ENCODE measurements around the gene ALPK3. TPM values are rescaled to one million over a fixed set of nuclear protein-coding genes. Genes with fewer than 3 reads are reported as not detected.

ALPK3 gene
- total and polyA plus RNA-seq, 9 of the 15 experiments (the other 6 are each of a cell fraction or from before 2014, with no cell fraction given): 0.04 to 1.0 (median 0.07) TPM; not detected in 2

DNA sequence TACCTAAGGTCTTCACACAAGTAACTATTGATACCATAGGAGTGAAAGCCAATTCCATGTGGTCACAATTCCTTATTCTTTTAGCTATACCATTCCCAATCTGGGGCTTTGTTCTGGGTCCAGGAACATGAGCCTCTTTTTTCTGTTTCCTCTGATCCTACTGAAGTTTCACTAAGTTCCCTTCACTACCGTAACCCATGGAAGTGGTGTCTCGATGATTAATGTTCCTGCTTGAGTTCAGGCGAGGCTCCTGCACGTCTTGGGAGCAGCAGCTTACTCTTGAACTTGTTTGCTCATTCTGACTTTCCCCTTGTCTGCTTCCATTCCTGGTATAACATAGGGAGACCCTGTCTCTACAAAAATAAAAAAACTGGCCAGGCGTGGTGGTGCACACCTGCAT is 45.1 kb upstream of the ALPK3 start:
- POLR2A ChIA-PET: interaction anchor here (0.6 to 1.1 kb wide), 4 partner anchors 13 to 201 kb away, joined by 3 to 5 read pairs (median 3); no protein-coding TSS in a partner anchor
- Histone ChIP-seq H3K9ac (ENCODE audit: insufficient read depth in 1 of 2, low read depth in 2 of 2, low read length in 2 of 2) (no peak overlapping the region), H3K79me2 (ENCODE audit: control insufficient read depth, insufficient read depth, low read length) (peaks cover 30% of the 10 kb centered on the region; the same call in 2 of the 3 replicates), H3K4me2 (ENCODE audit: insufficient read depth, low read length) (no peak overlapping the region), H3K9me1 (ENCODE audit: control insufficient read depth, insufficient read depth, low read length) (no peaks in the 10 kb centered on the region), H3K27ac (ENCODE audit: extremely low read depth, low read depth, low read length) (no peak overlapping the region), H3K4me1 (replicated peaks in 1 of 2; ENCODE audit: control insufficient read depth in 2 of 2, insufficient read depth in 2 of 2, low read length in 2 of 2) (no peaks in the 10 kb centered on the region), H3K27me3 (ENCODE audit: control insufficient read depth in 2 of 2, insufficient read depth in 2 of 2, low read length in 2 of 2) (no peaks in the 10 kb centered on the region), H3K9me3 (replicated peaks; ENCODE audit: control insufficient read depth, insufficient read depth, low read depth, low read length) (no peaks in the 10 kb centered on the region), H2AFZ (ENCODE audit: low read depth, low read length) (no peak overlapping the region), H3K4me3 (no peak overlapping the region), H4K20me1 (replicated peaks; ENCODE audit: control insufficient read depth, insufficient read depth, low read length) (peaks cover 5% of the 10 kb centered on the region; the same call in 1 of the 2 replicates), H3K36me3 (ENCODE audit: control insufficient read depth, insufficient read depth, low read length) (peaks cover 56% of the 10 kb centered on the region; the same call in 2 of the 3 replicates)
- in situ Hi-C loops (cut with MboI) (no loop called here), intact Hi-C loops (cut with micrococcal nuclease) (no loop called here)
- FAIRE-seq: peak; percentile 40
- WGBS (ENCODE audit: insufficient coverage, low coverage, missing lambda C conversion rate): 69% methylated on average over 5 of the region's 5 CpGs
- ATAC-seq: no peak
- TF ChIP-seq, protein P1, sequence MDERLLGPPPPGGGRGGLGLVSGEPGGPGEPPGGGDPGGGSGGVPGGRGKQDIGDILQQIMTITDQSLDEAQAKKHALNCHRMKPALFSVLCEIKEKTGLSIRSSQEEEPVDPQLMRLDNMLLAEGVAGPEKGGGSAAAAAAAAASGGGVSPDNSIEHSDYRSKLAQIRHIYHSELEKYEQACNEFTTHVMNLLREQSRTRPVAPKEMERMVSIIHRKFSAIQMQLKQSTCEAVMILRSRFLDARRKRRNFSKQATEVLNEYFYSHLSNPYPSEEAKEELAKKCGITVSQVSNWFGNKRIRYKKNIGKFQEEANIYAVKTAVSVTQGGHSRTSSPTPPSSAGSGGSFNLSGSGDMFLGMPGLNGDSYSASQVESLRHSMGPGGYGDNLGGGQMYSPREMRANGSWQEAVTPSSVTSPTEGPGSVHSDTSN (CRISPR knock-in tag; IDR thresholded peaks at IDR 0.05; ENCODE audit: low read depth): no peak
- TF ChIP-seq, protein P1 (tag; conservative IDR thresholded peaks at IDR 0.05; ENCODE audit: low read depth): peak; percentile 53; the same call in 1 of the 2 replicates
- TF ChIP-seq NONO (IDR thresholded peaks at IDR 0.05; ENCODE audit: low read depth in 2 of 2, low read length in 1 of 2): no peak
- CTCF ChIA-PET (ENCODE audit: low intra/inter-chr PET ratio): no interaction called here
- DNase-seq (ENCODE audit: extremely low read depth in 1 of 4, low spot score in 3 of 4): no peak
- BruUV-seq (replicated peaks): no TSS peak

Data from K562 (cell line).